ENCODE results near the gene BRD1.

Gene BRD1

GRCh38 chr22:49754696-49755630 is 72.7 kb downstream of the BRD1 start:
- no peak for DNase-seq (ENCODE audit: low read depth in 1 of 2, low spot score in 1 of 2)

- no peak for DNase-seq (ENCODE audit: low read depth in 1 of 2, low spot score in 1 of 2)
These were observed 73.5 kb downstream of the BRD1 start for GRCh38 chr22:49753961-49754695.

GRCh38 chr22:49753276-49753890 is 74.3 kb downstream of the BRD1 start:
- no peak for DNase-seq (ENCODE audit: low read depth in 1 of 2, low spot score in 1 of 2)

DNA sequence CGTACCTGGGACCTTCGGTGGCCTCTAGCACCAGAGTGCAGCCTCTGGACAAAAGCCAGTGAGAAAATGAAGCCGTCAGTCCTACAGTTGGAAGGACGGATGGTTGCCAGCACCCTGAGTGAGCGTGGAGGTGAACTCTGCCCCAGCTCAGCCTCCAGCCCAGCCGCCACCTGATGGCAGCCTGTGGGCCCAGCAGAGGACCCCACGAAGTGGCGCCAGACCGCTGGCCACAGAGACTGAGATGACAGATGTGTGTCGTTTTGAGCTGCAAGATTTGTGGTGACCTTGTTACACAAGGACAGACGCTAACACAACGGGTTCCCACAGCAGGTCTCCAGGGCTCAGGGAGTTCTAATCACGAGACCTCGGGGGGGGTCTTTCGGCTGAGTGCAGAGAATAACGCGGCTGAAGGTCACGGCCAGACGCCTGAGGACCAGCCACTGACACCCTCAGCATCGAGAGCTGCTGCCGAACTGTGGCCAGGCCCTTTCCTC is 75.0 kb downstream of the BRD1 start:
- no peak for DNase-seq (ENCODE audit: low read depth in 1 of 2, low spot score in 1 of 2)

GRCh38 chr22:49751966-49752597 is 75.6 kb downstream of the BRD1 start:
- no peak for DNase-seq (ENCODE audit: low read depth in 1 of 2, low spot score in 1 of 2)

DNA sequence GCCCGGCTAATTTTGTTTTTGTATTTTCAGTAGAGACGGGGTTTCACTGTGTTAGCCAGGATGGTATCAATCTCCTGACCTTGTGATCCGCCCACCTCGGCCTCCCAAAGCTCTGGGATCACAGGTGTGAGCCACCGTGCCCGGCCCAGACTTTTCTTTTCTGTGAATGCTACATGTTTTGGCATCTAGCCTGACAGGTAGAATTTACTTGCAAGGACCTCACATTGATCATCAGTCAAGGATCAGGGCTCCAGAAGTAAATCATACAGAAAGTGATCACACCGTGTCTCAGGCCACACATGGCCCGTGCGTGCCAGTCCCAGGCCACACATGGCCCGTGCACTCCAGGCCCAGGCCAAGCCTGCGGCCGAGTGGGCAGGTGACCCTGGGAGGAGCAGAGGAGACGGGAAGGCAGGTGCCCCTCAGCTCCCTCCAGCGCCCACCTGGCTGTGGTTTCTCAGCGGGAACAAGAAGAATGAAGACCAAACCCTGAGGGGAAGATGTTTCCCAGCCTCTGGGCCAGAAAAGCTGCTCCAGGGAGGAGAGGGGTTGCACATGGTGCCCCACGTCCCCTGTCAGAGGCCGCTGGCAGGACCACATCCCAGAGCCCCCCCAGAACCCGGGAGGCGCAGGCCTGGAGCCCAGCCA is 76.2 kb downstream of the BRD1 start:
- DNase-seq (ENCODE audit: low read depth in 1 of 2, low spot score in 1 of 2): no peak

GRCh38 chr22:49749885-49750510 is 77.7 kb downstream of the BRD1 start:
- DNase-seq (ENCODE audit: low read depth in 1 of 2, low spot score in 1 of 2): peak in 1 of 2 donors; percentile 2

DNA sequence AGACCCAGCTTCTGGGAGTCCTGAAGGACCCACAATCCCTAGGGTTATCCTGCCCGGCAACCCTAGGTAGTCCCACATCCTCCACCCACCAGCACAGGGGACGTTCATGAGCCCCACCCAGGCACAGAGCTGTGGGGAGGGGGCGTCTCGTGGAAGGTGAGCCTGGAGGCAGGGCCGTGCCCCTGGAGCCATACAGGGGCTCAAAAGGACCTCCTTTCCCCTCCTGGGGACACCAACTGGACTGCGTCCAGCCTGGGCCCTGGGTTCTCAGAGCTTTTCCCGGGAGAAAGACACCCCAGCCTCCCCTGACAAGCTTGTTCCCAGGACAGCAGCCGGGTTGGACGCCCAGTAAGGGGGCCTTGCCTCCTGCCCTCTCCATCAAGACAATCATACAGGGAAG is 78.4 kb downstream of the BRD1 start:
- DNase-seq (ENCODE audit: low read depth in 1 of 2, low spot score in 1 of 2): no peak

DNA sequence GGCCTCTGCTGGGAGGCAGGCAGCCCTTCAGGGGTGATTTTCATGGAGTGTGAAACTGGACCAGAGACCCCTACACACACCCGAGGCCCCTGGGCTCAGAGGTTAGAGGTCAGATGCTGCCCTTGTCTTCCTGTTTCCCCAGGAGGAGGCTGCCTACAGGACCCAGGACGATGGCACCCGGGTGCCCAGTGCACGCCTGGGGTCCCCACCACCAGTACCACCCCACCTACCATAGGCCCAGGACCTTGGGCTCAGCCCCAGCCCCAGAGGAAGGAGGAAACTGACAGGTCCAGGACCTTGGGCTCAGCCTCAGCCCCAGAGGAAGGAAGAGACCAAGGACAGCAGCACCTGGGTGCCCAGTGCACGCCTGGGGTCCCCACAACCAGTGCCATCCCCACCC is 79.2 kb downstream of the BRD1 start:
- DNase-seq (ENCODE audit: low read depth in 1 of 2, low spot score in 1 of 2): peak in 1 of 2 donors; percentile 1

- no peak for DNase-seq (ENCODE audit: low read depth in 1 of 2, low spot score in 1 of 2)
These were observed 80.0 kb downstream of the BRD1 start for GRCh38 chr22:49747716-49748115.

DNA sequence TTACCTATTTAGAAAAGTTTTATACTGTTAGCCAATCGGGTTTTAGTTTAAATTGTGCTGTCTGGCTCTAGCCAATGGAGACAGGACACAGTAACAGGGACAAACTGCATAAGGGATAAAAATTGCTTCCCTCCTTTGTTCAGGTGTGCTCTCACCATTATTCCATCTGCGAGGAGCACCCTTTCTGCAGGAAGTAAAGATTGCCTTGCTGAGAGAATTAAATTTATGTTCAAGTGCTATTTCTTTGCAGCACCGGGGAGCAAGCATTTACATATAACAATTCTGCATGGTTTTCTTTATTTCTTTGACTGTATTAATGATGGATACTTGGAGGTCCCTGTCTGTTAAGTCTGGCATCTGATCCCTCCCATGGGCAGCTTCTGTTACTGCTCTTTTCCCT is 80.5 kb downstream of the BRD1 start:
- DNase-seq (ENCODE audit: low read depth in 1 of 2, low spot score in 1 of 2): no peak

DNA sequence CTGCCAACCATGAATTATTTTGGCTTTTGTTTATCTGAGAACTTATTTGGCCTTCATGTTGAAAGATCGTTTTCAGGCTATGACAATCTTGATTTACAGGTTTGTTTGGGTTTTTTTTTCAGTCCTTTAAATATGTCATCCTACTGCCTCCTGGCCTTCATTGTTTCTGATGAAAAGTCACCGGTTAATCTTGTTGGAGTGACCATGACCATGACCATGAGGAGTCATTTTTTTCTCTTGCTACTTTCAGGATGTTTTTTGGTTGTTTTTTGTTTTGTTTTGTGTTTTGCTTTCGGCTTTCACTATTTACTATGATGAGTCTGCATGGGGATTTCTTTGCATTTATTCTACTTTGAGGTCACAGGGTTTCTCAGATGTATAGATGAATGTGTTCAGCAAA is 81.6 kb downstream of the BRD1 start:
- no peak for DNase-seq (ENCODE audit: low read depth in 1 of 2, low spot score in 1 of 2)

DNA sequence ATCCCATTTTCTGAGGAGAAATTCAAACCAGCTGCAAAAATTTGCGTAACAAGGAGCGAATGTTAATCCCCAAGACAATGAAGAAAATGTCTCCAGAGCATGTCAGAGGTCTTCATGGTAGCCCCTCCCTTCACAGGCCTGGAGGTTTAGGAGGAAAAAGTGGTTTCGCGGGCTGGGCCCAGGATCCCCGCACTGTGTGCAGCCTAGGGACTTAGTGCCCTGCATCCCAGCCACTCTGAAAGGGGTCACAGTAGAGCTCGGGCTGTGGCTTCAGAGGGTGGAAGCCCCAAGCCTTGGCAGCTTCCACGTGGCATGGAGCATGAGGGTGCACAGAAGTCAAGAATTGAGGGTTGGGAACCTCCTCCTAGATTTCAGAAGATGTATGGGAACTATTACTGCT is 87.4 kb downstream of the BRD1 start:
- no peak for DNase-seq (ENCODE audit: low read depth in 1 of 2, low spot score in 1 of 2)

DNA sequence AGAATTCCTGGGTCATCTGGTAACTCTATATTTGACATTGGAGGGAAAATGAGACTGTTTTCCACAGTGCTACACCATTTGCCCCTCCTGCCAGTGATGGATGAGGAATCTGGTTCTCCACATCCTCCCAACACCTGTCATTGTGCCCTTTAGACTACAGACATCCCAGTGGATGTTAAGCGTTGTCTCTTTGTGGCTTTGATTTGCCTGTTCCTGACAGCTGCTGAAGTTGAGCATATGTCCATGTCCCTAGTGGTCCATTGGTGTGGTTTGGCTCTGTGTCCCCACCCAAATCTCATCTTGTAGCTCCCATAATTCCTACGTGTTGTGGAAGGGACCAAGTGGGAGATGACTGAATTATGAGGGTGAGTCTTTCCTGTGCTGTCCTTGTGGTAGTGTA is 88.5 kb downstream of the BRD1 start:
- DNase-seq (ENCODE audit: low read depth in 1 of 2, low spot score in 1 of 2): no peak

GRCh38 chr22:49738566-49738965 is 89.1 kb downstream of the BRD1 start:
- no peak for DNase-seq (ENCODE audit: low read depth in 1 of 2, low spot score in 1 of 2)

- DNase-seq (ENCODE audit: low read depth in 1 of 2, low spot score in 1 of 2): no peak
These were observed 89.7 kb downstream of the BRD1 start for GRCh38 chr22:49738006-49738405.

DNA sequence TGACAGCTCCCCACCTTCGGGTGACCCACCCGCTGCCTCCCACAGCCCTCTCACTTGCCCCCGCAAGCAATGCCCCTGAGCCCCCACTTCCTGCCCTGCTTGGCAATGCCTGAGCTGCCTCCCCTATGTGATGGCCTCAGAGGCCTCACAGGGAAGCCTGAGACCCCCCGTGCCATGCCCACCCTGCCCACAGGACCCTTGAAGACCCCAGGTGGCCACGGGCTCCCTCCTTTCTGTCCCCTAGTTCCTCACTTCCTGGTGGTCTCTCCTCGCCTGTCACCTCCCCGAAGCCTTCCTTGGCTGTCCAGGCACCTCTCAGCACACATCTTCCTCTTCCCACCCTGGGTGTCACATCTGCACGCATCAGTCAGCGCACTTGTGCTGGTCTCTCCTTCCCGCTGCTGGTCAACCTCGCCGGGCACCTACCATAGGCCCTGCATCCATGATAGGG is 90.5 kb downstream of the BRD1 start:
- no peak for DNase-seq (ENCODE audit: low read depth in 1 of 2, low spot score in 1 of 2)

GRCh38 chr22:49736538-49736937 is 91.1 kb downstream of the BRD1 start:
- DNase-seq (ENCODE audit: low read depth in 1 of 2, low spot score in 1 of 2): no peak

DNA sequence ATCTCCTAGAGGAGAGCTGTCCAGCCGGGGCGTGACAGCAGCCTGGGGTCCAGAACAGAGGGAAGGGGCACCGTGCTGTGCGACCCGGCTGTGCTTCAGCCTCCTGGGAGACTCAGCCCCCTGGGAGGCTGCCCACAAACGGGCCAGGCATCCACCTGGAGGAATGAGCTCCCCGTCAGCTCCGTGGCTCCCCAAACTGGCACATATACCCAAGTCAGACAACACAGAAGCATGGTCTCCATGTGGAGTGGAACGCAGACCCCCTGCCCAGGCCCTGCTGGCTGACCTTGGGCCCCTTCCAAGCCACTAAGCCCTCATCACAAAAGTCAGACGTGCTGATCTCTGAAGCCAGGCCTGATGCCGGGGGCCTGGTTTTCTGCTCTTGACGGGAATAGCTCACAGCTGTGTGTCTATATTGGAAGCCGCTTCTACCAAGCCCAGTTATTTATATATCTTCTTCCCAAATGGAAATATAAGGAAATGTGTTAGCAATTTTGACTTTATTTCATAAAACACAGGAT is 91.7 kb downstream of the BRD1 start:
- DNase-seq (ENCODE audit: low read depth in 1 of 2, low spot score in 1 of 2): no peak

- DNase-seq (ENCODE audit: low read depth in 1 of 2, low spot score in 1 of 2): no peak
These were observed 92.2 kb downstream of the BRD1 start for GRCh38 chr22:49735411-49735900.
